NB4 (cell line): ENCODE data around the gene RNASE7.

ENCODE experiments used
- DNase-seq: peaks from one replicate; pipeline ENCODE4 v3.0.0; 2010; ENCODE audit warnings: low read depth
- H3K4me3 ChIP-seq: one replicate; pipeline ENCODE4 v1.5.1; 2011; ENCODE audit warnings: mild to moderate bottlenecking, low read depth, low read length, moderate library complexity
- MAX ChIP-seq: IDR thresholded peaks from 2 replicates; pipeline ENCODE4 v1.6.1; 2011; ENCODE audit warnings: low read depth, low read length
- MYC ChIP-seq: IDR thresholded peaks from 2 replicates; pipeline ENCODE4 v1.6.1; 2011; ENCODE audit warnings: low read depth, low read length
- POLR2A ChIP-seq: IDR thresholded peaks from 2 replicates; pipeline ENCODE4 v1.6.1; 2011; ENCODE audit warnings: mild to moderate bottlenecking; ENCODE audit not compliant: insufficient read length; ENCODE audit errors: extremely low read depth
- TF ChIP-seq, protein P1 (sequence below): IDR thresholded peaks from one replicate; pipeline ENCODE4 v1.5.1; 2012; ENCODE audit warnings: low read depth, low read length

RNASE7 gene

DNA sequence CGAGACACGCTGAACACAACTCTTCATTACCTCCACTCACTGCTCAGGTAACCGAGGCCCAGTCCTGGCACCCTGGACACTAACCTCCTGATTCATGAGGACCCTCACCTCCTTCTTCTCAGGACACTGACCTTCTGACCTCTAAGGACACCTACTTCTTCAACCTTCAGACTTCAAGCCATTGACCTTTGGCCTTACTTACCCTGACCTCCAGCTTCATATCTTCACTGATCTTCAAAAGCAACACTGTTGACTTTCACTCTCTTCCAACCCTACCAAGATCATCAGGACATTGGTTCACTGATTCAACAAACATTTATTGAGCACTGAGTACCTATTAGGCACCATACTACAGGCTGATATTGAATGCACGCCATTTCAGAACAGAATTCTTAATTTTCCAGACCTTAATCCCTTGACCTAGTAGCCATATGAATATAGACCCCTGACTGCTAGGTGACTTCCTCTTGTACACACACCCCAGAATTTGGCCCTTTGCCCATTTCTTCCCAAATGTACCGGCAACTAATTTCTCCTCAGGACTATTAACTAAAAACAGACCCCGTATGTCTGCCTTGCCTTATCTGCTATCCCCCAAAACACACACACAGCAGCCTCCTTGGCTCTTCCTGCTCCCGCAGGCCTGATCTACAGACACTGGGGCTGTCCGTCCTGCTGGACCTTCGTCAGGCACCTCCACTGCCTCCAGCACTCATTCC lies 33.7 kb downstream of the RNASE7 start:
- H3K4me3 ChIP-seq: no peak overlapping the region
- TF ChIP-seq MAX (no peak), MYC (no peak), POLR2A (no peak)
- TF ChIP-seq, protein P1, sequence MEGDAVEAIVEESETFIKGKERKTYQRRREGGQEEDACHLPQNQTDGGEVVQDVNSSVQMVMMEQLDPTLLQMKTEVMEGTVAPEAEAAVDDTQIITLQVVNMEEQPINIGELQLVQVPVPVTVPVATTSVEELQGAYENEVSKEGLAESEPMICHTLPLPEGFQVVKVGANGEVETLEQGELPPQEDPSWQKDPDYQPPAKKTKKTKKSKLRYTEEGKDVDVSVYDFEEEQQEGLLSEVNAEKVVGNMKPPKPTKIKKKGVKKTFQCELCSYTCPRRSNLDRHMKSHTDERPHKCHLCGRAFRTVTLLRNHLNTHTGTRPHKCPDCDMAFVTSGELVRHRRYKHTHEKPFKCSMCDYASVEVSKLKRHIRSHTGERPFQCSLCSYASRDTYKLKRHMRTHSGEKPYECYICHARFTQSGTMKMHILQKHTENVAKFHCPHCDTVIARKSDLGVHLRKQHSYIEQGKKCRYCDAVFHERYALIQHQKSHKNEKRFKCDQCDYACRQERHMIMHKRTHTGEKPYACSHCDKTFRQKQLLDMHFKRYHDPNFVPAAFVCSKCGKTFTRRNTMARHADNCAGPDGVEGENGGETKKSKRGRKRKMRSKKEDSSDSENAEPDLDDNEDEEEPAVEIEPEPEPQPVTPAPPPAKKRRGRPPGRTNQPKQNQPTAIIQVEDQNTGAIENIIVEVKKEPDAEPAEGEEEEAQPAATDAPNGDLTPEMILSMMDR: no peak

DNA sequence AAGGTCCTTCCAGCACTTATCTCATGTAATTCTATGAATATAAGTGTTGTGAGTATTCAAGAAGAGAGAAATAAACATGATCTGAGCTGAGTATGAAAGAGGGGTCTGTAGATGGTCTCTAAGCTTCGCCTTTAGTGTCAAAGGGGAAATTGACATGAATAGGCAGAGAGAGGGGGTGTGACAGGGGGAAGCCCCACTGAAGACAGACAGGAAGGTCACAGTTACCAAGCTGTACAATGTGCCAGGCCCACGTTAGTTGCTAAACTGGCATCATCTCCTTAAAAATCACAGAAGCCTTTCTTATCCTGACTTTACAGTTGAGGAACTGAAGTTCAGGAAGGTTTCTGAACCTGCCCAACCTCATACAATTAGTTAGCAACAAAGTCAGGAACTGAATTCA lies 35.5 kb downstream of the RNASE7 start:
- H3K4me3 ChIP-seq: no peak overlapping the region
- no peak for DNase-seq
- no peak for TF ChIP-seq POLR2A
- no peak for TF ChIP-seq MYC
- TF ChIP-seq, protein P1: no peak
- no peak for TF ChIP-seq MAX

More for the DNA sequence above, 33.7 kb downstream of the RNASE7 start:
- DNase-seq: no peak

- no peak for DNase-seq
- TF ChIP-seq, protein P1: no peak
- TF ChIP-seq MAX (no peak), POLR2A (no peak), MYC (no peak)
- no peak overlapping the region for H3K4me3 ChIP-seq
These were observed 36.1 kb downstream of the RNASE7 start for GRCh38 chr14:21078287-21078686.

DNA sequence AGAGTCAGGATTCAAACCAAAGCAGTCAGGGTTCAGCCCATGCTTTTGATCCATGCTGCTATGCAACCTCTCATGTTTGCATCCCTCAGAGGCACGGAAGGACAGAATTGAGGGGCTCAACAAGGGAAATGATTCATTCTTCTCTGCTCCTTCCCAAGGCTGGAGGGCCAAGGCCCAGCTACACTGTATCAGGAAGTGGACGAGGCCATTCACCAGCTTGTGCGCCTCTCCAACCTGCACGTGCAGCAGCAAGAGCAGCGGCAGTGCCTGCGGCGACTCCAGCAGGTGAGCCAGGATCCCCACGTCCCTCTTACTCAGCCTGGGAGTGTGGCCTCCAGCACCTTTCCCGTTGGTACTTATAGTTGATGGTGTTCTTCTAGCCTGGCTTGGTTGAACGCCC lies 36.6 kb downstream of the RNASE7 start:
- no peak for TF ChIP-seq MYC
- no peak for TF ChIP-seq MAX
- TF ChIP-seq, protein P1: no peak
- TF ChIP-seq POLR2A: no peak
- DNase-seq: no peak
- no peak overlapping the region for H3K4me3 ChIP-seq

- no peak for DNase-seq
- no peak overlapping the region for H3K4me3 ChIP-seq
- TF ChIP-seq MYC (no peak), MAX (no peak), POLR2A (no peak)
- TF ChIP-seq, protein P1: no peak
These were observed 39.5 kb downstream of the RNASE7 start for GRCh38 chr14:21081521-21082142.
